ENCODE results near the gene FNDC3B.

The FNDC3B gene

DNA sequence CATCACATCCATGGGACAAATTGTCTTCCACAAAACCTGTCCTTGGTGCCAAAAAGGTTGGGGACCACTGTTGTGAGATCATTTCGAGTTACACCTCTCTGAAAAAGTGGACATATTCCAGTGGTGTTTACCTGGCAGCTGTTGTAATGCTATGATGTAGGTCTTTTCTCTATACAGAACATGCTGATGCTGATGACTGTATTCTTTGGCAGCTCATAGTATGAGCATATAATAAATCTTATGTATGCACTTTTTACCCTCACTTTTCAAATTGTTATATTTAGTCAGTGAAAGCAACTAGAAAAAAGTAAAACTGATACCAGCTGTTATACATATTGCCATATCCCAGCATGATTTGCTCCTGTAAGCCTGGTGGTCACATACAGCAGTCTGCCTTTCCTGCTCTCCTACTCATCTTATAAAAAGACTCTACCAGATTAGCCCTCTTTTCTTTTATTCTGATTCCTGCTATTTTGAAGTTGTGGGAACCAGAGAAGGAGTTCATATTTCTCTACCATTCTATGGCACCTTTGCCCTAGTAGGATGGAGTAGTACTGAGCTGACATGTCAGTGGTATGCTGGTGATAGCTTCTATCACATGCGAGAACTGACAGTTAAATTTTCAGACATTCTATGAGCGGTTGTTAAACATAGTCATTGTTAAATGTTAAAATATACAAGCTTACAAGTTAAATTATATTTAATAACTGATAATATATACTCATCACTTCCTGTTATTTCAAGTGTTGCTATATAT, 128.7 kb downstream of the FNDC3B start:
- no peak for DNase-seq (ENCODE audit: low spot score)
- TF ChIP-seq, protein P1, sequence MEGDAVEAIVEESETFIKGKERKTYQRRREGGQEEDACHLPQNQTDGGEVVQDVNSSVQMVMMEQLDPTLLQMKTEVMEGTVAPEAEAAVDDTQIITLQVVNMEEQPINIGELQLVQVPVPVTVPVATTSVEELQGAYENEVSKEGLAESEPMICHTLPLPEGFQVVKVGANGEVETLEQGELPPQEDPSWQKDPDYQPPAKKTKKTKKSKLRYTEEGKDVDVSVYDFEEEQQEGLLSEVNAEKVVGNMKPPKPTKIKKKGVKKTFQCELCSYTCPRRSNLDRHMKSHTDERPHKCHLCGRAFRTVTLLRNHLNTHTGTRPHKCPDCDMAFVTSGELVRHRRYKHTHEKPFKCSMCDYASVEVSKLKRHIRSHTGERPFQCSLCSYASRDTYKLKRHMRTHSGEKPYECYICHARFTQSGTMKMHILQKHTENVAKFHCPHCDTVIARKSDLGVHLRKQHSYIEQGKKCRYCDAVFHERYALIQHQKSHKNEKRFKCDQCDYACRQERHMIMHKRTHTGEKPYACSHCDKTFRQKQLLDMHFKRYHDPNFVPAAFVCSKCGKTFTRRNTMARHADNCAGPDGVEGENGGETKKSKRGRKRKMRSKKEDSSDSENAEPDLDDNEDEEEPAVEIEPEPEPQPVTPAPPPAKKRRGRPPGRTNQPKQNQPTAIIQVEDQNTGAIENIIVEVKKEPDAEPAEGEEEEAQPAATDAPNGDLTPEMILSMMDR (IDR thresholded peaks at IDR 0.05), result no peak
- Histone ChIP-seq H3K27ac (no peak overlapping the region), H3K4me3 (no peak overlapping the region)

DNA sequence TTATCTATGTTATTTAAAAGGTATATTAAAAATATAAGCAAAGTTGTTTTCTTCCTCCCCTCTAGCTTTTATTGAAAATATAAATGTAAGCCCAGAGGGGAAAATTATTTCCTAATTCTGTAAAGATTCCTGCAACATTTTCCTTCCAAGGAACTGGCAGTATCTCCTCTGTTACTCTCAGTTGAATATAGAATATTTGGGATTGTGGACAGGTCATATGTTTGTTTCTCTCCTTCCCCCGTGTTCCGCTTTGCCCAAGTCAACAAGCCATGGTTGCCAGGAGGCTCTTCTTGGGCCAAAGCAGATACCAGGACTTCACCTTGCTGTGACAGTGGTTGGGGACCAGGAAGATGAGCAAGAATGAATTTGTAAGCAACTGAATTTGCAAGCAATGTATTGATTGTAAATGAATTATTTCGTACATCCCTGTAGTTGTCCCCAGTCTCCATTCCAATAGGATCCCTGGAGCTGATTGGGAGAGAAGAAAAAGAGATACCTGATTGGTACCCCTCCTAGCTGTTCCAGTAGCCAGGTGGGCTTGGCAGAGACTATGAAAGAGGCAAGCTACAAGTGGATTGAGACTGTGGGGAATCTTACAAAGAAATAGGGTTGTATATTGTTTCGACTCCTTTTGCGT, 130.8 kb downstream of the FNDC3B start:
- TF ChIP-seq, protein P1 (IDR thresholded peaks at IDR 0.05), result no peak
- H3K27ac ChIP-seq, result no peak overlapping the region
- no peak overlapping the region for H3K4me3 ChIP-seq
- no peak for DNase-seq (ENCODE audit: low spot score)

DNA sequence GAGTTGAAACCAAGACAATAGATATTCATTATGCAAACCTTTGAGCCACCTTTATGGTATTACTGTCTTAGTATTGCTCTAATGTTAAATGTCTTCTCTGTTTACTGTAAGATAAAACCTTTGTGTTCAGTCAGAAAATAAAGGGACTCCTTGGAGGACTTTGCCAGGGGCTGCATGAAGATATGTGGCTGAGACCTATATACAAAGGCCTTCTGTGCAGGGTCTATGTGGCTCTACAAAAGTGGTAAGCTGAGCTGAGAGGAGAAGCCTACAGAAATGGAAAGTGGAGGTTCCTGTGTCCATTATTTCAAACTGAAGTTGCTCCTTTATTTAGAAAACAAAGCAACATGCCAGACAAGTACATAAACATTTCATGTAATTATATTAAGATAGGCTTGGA, 131.5 kb downstream of the FNDC3B start:
- H3K27ac ChIP-seq, result no peak overlapping the region
- H3K4me3 ChIP-seq, result no peak overlapping the region
- TF ChIP-seq, protein P1 (IDR thresholded peaks at IDR 0.05), result no peak
- no peak for DNase-seq (ENCODE audit: low spot score)

DNA sequence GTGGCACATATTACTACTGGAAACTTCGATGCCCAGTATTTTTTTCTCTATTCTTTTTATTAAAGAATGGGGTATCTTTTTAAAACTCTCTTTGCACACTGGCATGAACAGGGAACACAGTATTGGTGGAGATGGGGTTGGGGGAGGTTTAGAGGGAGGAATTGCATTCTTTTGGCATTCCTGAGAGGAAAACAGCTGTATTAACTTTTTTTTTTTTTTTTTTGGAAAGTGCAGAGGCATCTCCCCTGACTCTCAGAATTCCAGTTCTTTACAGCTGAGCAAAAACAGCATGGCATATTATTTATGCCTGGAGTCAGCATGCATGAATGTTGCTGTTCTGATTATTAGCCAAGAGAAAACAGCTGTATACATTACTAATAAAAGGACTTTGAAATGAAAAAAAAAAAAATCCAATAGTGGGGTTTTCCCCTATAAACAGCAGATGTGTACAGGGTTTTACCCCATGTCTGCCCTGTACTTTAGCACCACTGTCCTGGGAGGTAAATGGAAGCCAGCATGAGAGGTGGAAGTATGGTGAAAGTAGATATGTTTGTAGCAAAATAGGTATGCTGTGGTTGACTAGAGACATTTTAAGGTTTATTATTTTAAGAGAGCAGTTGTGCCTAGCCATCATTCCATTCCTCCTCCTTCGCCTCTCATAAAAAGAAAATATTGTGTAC, 132.2 kb downstream of the FNDC3B start:
- TF ChIP-seq, protein P1 (IDR thresholded peaks at IDR 0.05), result no peak
- Histone ChIP-seq H3K27ac (no peak overlapping the region), H3K4me3 (no peak overlapping the region)
- no peak for DNase-seq (ENCODE audit: low spot score)

DNA sequence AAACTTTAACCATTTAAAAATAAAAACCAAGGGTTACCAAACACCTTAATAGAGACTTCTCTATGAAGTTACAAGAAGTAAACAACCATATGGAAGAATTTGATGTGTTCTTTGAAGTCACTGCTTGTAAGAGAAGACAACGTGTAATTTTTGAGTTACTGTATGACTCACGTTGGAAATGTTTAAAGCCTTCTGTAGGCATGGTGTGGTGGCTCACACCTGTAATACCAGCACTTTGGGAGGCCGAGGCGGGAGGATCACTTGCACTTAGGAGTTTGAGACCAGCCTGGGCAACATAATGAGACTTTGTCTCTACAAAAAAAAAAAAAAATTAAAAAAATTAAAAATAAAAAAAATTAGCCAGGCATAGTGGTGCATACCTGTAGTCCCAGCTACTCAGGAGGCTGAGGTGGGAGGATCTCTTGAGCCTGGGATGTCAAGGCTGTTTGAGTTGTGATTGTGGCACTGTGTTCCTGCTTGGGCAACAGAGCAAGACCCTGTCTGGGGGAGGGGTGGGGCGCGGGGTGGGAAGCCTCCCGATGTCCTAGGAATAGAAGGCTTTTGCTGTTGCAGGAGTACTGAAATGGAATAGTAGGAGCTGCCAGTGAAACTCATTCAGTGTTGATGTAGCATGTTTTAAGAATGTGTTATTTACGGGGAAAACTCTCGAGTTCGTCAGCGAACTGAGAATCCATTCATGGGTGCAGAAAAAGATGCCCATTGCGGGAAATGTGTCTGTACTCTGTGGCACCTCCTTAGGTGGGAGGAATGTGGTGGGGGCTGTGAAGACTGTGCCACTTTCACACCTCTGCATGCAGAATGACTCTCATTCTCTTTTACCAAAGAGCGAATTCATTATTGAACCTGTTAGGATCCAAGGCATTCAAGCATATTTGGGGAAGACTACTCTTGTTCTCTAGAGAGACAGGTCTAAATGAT, 134.2 kb downstream of the FNDC3B start:
- H3K27ac ChIP-seq, result no peak overlapping the region
- TF ChIP-seq, protein P1 (IDR thresholded peaks at IDR 0.05), result no peak
- no peak overlapping the region for H3K4me3 ChIP-seq
- DNase-seq (ENCODE audit: low spot score), result no peak

DNA sequence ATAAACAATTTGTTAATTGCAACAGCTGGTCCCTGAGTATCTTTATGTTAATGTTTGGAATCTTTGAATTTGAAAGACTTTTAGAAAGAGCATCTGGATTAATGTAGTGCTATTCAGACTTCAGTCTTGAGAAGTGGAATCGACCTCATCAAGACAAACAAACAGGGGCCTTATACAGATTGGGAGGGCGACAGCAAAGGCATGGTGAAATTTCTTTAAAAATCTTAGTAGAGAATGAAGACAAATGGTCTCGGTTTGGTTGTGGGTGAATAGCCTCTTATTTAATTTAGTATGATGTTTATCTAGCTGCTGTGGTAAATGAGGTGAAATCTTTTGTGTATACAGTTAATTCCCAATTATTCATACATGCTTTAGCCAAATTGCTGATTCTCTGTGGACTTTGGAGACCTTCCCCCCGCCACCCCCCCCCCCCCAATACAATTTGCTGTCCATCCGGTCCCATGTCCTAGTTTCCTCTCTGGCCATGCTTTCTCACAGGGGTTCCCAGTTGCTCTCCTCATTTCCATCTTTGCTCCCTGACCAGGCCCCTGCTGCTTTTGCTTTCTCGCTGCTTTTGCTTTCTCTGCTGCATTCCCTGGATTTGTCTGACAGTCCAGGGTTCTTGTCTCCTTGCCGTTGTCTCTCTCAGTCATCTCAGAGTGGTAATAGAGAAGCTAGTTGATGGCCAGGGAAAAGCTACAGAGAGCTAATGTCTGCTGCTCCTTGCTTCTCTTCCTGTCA, 135.3 kb downstream of the FNDC3B start:
- no peak for DNase-seq (ENCODE audit: low spot score)

More for the DNA sequence above, 135.3 kb downstream of the FNDC3B start:
- Histone ChIP-seq H3K27ac (no peak overlapping the region), H3K4me3 (no peak overlapping the region)
- TF ChIP-seq, protein P1 (IDR thresholded peaks at IDR 0.05), result no peak

All from coronary artery (tissue), 2 donors.